Activated naive CD4-positive, alpha-beta T cell (primary cell): ENCODE data around the gene C4B.
"Not testable (repeated sequence)": the region's sequence is repeated elsewhere in the genome, so short reads cannot be mapped to it uniquely, and the experiment has no call there.

Experiments
- DNase-seq, 4 experiments: peaks; one replicate each; lab custom pipeline; 2025; lab: John Stamatoyannopoulos, UW

C4B gene

GRCh38 chr6:32037136-32037535 is 22.5 kb downstream of the C4B start:
- not testable (repeated sequence) for DNase-seq

- DNase-seq, result not testable (repeated sequence)
Measured at GRCh38 chr6:32037598-32038524, 23.3 kb downstream of the C4B start, which contains the start of gene CYP21A2. Gene CYP21A2 (plus strand): TSS chr6:32038415. CDS start chr6:32038423, 8 bp downstream.

GRCh38 chr6:32038878-32039277 is 24.3 kb downstream of the C4B start:
- DNase-seq, result not testable (repeated sequence)

GRCh38 chr6:32039321-32040274 is 25.0 kb downstream of the C4B start:
- not testable (repeated sequence) for DNase-seq

- not testable (repeated sequence) for DNase-seq
Measured at GRCh38 chr6:32040299-32041049, 25.9 kb downstream of the C4B start.

GRCh38 chr6:32041050-32041321 is 26.4 kb downstream of the C4B start:
- DNase-seq, result not testable (repeated sequence)

- not testable (repeated sequence) for DNase-seq
Measured at GRCh38 chr6:32041385-32041784, 26.8 kb downstream of the C4B start.

GRCh38 chr6:32042276-32042675 is 27.7 kb downstream of the C4B start:
- not testable (repeated sequence) for DNase-seq

GRCh38 chr6:32043589-32044380 is 29.2 kb downstream of the C4B start:
- not testable (repeated sequence) for DNase-seq

- not testable (repeated sequence) for DNase-seq
Measured at GRCh38 chr6:32044916-32045315, 30.3 kb downstream of the C4B start.

GRCh38 chr6:32045811-32046449 is 31.3 kb downstream of the C4B start:
- DNase-seq, result no peak

GRCh38 chr6:32046450-32047083 is 32.0 kb downstream of the C4B start:
- DNase-seq, result no peak

GRCh38 chr6:32047084-32047478 is 32.5 kb downstream of the C4B start:
- DNase-seq, result no peak

- DNase-seq, result no peak
Measured at GRCh38 chr6:32047539-32047854, 32.9 kb downstream of the C4B start.

- DNase-seq, result peak; percentile 14 to 61 (median 54)
Measured at GRCh38 chr6:32047855-32048766, 33.5 kb downstream of the C4B start.

- not testable (repeated sequence) for DNase-seq
Measured at GRCh38 chr6:32049149-32049548, 34.6 kb downstream of the C4B start.

GRCh38 chr6:32049736-32050135 is 35.1 kb downstream of the C4B start:
- not testable (repeated sequence) for DNase-seq

- DNase-seq, result no peak
Measured at GRCh38 chr6:32050562-32050961, 36.0 kb downstream of the C4B start.

- DNase-seq, result not testable (repeated sequence)
Measured at GRCh38 chr6:32052626-32053025, 38.0 kb downstream of the C4B start.
